HPDE6-E6E7 (cell line): Measurements from ENCODE around the gene GRIA3.
"Not testable (repeated sequence)": the region's sequence is repeated elsewhere in the genome, so short reads cannot be mapped to it uniquely, and the experiment has no call there.

Experiments
- DNase-seq: peaks from one replicate; pipeline ENCODE4 v3.0.0; 2011; ENCODE audit warnings: missing footprints; ENCODE audit errors: extremely low spot score

GRIA3 gene

GRCh38 chrX:123348468-123348867 is 164.4 kb downstream of the GRIA3 start:
- no peak for DNase-seq

GRCh38 chrX:123350226-123350625 is 166.1 kb downstream of the GRIA3 start:
- no peak for DNase-seq

DNA sequence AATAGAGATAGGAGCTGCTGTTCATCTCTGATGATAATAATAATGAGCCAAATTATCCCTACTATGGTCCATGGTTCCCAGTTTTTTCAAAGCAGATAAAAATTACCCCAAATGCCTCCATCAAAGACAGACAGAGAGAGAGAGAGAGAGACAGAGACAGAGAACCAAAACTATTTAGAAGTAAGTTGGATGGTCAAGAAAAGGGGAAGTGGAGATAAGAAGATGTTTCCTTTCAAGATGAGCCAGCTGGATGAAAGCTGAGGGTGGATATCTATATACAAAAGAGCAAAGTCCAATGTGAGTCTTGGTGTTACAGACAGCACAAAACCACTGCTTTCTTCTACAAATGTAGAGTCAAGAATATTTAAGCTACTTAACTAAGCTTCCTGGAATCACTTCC is 173.9 kb downstream of the GRIA3 start:
- DNase-seq: no peak

DNA sequence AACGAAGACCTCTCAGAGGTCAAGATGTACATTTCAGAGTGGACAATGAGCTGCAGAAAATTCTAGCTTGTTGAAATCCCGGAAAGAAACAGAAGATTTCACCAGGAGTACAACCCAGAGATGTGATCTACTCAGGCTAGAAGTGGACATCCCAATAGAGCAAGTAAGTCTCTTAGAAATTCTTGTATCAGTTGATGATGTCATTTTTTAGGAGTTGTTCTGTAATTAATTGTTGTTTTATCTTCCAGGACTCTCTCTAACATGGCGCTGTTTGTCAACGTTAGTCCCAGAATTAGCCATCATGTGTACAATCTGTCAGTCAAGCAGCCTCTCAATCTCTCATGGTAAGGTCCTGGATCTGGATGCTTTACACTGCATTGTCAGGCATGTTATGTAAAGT is 174.4 kb downstream of the GRIA3 start:
- DNase-seq: no peak

GRCh38 chrX:123361371-123361770 is 177.3 kb downstream of the GRIA3 start:
- DNase-seq: no peak

- DNase-seq: not testable (repeated sequence)
Measured at GRCh38 chrX:123386196-123386595, 202.1 kb downstream of the GRIA3 start.

- no peak for DNase-seq
Measured at GRCh38 chrX:123392921-123393320, 208.8 kb downstream of the GRIA3 start.

DNA sequence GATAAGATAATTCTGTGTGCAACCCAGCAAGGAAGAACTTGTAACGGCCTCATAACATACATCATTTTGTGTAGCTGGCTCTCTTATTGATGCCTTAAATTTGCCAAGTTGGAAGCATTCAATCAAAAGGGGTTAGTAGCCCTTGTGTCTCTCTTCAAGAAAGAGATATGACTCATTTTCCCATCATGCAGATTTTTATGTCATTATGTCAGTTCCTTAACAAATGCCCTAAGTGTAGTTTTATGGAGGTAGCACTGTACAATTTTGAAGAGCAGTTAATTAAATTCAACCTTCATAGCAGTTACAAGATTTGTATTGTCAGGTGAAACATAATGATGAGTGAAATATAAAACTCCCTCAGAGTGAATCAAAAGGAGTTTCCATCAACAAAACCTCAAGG is 215.6 kb downstream of the GRIA3 start:
- DNase-seq: no peak

- no peak for DNase-seq
Measured at GRCh38 chrX:123405231-123405630, 221.2 kb downstream of the GRIA3 start.

DNA sequence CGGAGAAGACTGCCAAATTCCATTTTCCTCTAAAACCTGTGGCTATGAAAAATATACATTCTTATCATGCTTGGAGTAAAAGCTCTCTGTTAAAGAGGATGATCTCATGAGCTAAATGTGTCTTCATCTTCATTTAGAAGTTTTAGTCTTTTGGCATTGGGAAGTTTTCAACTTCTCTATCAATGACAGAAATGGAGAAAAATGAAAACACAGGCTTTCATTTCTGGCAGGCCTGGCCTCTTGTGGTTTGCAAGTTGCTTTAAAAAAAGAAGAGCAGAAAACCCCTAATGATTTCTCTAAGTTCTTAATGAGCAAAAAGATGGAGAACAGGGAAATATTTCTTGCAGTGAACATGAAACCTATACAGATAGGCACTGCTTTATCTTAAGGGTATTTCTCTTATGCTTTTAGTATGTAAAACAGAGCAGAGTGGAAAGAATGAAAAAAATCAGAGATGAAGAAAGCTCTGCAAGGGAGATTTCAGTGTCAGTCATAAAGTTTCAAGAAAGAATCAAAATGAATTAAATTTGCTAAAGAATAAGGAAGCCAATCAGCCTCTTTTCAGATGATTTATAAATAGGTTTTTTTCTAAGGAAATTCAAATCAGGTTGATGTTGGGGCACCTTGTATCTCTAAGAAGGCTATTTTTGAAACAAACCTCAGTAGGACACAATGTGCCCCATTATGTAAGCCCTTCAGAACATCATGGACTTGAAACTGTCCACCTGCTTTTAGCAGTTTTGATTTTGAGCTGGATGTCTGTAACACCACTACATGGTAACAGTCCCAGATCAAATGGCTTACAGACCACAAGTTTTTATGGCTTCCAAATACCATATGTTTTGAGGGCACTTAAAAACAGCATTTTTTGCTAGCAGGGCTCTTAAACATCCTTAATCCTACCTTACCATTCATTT is 225.0 kb downstream of the GRIA3 start:
- DNase-seq: no peak

- no peak for DNase-seq
Measured at GRCh38 chrX:123422875-123423274, 238.8 kb downstream of the GRIA3 start.

GRCh38 chrX:123424546-123424945 is 240.5 kb downstream of the GRIA3 start:
- DNase-seq: no peak

GRCh38 chrX:123425471-123425870 is 241.4 kb downstream of the GRIA3 start:
- DNase-seq: no peak

DNA sequence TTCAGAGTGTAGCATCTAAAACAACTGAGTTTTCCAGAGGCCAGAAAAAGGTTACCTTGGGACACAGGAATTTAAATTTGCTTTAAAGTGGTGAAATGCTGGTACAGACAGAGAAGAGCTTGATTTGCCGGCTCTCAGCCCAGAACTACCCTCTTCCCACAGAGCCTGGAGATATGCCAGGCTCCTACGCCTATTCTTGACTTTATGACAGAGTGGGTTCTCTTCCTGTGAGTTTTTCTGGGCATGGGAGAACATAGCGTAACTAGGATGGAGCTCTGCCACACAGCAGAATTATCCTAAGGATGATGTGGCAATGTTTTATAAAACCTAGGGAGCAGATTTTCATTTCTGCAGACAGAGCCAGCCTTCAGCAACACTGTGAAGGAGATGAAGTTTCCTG is 241.8 kb downstream of the GRIA3 start:
- DNase-seq: no peak

- no peak for DNase-seq
Measured at GRCh38 chrX:123432361-123433150, 248.5 kb downstream of the GRIA3 start.

GRCh38 chrX:123436512-123437136 is 252.5 kb downstream of the GRIA3 start:
- DNase-seq: no peak

DNA sequence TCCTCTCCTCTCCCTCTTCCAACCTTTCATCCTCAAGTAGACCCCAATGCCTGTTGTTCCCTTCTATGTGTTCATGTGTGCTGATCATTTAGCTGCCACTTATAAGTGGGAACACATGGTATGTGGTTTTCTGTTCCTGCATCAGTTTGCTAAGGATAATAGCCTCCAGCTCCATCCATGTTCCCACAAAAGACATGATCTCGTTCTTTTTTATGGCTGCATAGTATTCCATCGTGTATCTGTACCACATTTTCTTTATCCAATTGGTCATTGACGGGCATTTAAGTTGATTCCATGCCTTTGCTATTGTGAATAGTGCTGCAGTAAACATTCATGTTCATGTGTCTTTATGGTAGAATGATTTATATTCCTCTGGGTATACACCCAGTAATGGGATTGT is 255.8 kb downstream of the GRIA3 start:
- DNase-seq: not testable (repeated sequence)

- DNase-seq: no peak
Measured at GRCh38 chrX:123442764-123443163, 258.7 kb downstream of the GRIA3 start.

DNA sequence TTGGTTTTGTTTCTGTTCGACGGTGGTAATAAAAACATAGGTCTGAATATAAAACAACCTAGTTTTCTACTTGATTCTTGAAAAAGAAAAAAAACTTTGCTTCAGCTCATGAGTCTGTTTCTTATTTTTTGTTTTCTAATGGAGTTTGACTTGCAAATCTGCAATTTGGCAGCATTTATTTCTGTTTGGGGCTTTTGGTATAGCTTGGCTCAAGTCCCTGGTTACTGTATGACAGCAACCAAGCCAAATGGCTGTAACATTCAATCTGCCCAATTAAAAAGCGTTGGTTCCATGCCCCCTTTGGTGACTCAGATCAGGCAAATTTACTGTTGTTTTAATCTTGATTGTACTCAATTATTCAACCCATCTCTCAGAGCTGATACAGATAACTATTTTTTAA is 263.4 kb downstream of the GRIA3 start:
- no peak for DNase-seq

DNA sequence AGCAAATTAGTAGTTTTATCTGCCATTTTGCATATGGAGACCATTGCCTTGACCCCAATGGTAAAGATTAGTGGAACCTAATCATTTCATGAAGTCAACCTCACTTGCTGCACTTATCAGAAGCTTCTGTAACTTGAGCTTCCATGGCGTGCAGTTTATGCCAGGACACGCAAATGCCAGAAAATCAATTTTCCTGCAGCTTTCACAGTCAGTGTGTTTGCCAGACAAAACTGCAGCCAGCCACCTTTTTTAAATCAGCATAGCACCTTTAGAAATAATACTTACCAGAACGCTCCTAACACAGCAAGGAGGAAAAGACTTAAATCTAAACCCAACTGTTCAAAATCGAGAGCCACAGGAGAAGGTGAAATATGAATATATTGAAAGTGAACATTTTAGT is 265.3 kb downstream of the GRIA3 start:
- DNase-seq: no peak

- no peak for DNase-seq
Measured at GRCh38 chrX:123450222-123450621, 266.1 kb downstream of the GRIA3 start.

DNA sequence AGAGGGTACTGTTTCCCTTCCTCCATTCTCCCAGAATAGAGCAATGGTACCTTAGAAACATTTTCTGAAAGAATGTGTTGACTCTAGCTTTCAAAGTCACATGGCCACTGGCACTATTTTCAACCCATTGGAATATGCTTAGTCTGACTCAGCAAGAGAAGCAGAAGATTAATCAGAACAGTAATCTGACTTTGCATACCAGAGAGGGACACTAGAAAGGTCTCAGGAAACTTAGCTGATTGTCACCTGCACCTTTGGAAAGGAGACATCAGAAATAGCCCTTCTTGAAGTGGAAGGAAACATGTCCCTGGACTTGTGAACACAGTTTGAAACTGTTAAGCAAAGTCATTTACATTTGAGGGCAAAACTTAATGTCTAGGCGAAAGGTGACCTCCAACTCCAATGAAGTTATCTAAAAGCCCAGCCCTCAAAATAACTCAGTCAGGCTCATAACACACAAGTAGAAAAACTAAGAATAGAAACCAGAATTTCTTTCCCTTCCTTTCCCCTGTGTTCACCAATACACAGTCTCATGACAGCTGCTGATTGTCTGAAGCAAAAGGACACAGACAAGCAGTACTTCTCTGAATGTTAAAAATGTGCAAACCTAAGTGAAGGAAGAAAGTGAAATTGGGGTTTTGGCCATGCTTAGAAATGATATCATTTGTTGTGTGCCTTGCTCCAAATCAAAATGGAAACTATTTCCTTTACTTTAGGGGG is 270.8 kb downstream of the GRIA3 start:
- no peak for DNase-seq
